Esophagus muscularis mucosa (tissue), 4 donors: Measurements from ENCODE around the gene AGFG1. TPM values are rescaled to one million over a fixed set of nuclear protein-coding genes. Genes with fewer than 3 reads are reported as not detected.

Source experiments
- total RNA-seq, 4 donors: library from RNA; depleted of rRNA; stranded (reverse); fragments of >200 nt; gene quantifications; one replicate each; pipeline versions ENCODE4 v1.1.0 to v1.2.1, GENCODE V29; 2016

The AGFG1 gene
- total RNA-seq, 4 donors from 2014 or later = 27.4 to 73.4 (median 52.7) TPM

Other genes with a start within 250 kb of the AGFG1 start
- gene MFF, start 146.9 kb upstream of the AGFG1 start, total RNA-seq = 100 to 1,000 TPM; 117 to 135 (median 125) TPM
- gene TM4SF20, start 92.8 kb upstream of the AGFG1 start, total RNA-seq = not detected
- not detected for gene SCYGR1, start 84.2 kb upstream of the AGFG1 start, total RNA-seq
- gene SCYGR2, start 126.7 kb downstream of the AGFG1 start, total RNA-seq = not detected
- gene SCYGR3, start 142.7 kb downstream of the AGFG1 start, total RNA-seq = not detected
- gene SCYGR4, start 145.3 kb downstream of the AGFG1 start, total RNA-seq = not detected
- gene SCYGR5, start 194.6 kb downstream of the AGFG1 start, total RNA-seq = not detected
- gene SLC19A3, start 245.9 kb downstream of the AGFG1 start, total RNA-seq = 1 to 10 TPM in 1 of 4 donors, under 1 TPM in 3; 0.40 to 1.5 (median 0.69) TPM